GM10266 (cell line): ENCODE measurements around the gene IL11RA.

Experiments
- DNase-seq: peaks from one replicate; pipeline ENCODE4 v3.0.0; 2012; ENCODE audit errors: extremely low spot score
- CTCF ChIP-seq: IDR thresholded peaks from 2 replicates; pipeline ENCODE4 v1.5.1; 2012; ENCODE audit warnings: mild to moderate bottlenecking, low read depth; ENCODE audit not compliant: control insufficient read depth, insufficient read depth; ENCODE audit errors: missing control alignments

Gene IL11RA

GRCh38 chr9:34633166-34633565, 18.8 kb upstream of the IL11RA start:
- TF ChIP-seq CTCF = no peak
- no peak for DNase-seq

- peak; percentile 93 for TF ChIP-seq CTCF
- DNase-seq = peak; percentile 85
These were observed 18.0 kb upstream of the IL11RA start for GRCh38 chr9:34633851-34634550.

GRCh38 chr9:34634551-34635248, 17.3 kb upstream of the IL11RA start:
- DNase-seq = no peak
- no peak for TF ChIP-seq CTCF

GRCh38 chr9:34635556-34635955, 16.4 kb upstream of the IL11RA start:
- no peak for TF ChIP-seq CTCF

GRCh38 chr9:34636791-34637355, 15.1 kb upstream of the IL11RA start:
- TF ChIP-seq CTCF = no peak
- DNase-seq = no peak

More at GRCh38 chr9:34635556-34635955, 16.4 kb upstream of the IL11RA start:
- DNase-seq = no peak

GRCh38 chr9:34637356-34638137, 14.4 kb upstream of the IL11RA start, which contains the start of gene SIGMAR1:
TSS of gene SIGMAR1 (minus strand) at chr9:34637787. CDS start at chr9:34637697, 90 bp downstream.
- TF ChIP-seq CTCF = no peak

More at GRCh38 chr9:34637356-34638137, 14.4 kb upstream of the IL11RA start, which contains the start of gene SIGMAR1:
- peak; percentile 94 for DNase-seq
